ENCODE results near the gene ZNF438.

Gene ZNF438

DNA sequence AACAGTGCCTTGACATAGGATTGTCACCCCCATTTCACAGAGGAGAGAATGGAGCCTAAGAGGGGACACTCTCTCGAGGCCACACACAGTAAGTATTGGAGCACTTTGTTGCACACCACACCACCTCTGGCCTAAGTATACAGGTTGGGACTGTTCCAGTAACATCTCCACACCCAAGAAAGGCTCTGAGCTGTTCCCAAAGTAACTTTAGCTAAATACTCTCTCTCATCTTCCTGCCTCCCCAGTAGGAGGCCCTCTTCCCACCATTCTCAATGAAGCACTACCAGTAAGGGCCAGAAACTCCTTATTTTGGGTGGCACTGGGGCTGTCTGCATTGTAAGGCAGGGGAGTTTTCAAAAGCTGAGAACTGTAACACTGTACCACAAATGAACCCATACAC lies 189.5 kb downstream of the ZNF438 start:
- DNase-seq (ENCODE audit: low spot score): no peak

DNA sequence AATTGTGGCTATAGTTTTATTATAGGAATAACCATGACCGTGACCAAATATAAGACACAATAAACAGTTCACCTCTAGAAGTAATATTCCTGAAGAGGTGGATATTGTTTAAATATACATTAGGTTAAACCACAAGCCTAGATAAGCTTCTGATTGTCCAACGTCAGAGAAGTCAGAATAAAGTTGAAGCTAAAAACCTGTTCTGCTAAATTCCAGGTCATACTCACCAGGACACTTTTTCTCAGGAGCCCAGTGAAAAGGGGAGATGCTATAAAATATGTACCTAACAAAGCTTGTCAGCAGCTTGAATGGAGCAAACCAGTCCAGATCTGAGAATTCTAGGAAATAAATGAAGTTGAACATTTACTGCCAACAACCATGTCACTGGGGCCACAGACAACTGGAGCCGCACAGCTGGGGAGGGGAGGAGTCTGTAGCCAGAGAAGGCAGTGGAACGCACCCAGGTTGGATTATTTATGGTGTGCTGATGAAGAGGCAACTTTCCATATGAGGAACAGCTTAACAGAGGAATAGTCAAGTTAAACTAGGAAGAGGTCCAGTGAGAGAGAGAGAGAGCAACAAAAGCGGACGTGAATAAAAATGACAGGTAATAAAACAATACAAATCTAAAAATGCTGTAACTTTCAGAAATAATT lies 191.1 kb downstream of the ZNF438 start:
- no peak for DNase-seq (ENCODE audit: low spot score)

GRCh38 chr10:30839652-30840051 lies 192.0 kb downstream of the ZNF438 start:
- DNase-seq (ENCODE audit: low spot score): no peak

- DNase-seq (ENCODE audit: low spot score): no peak
These were observed 195.3 kb downstream of the ZNF438 start for GRCh38 chr10:30836406-30836805.

- DNase-seq (ENCODE audit: low spot score): no peak
These were observed 196.5 kb downstream of the ZNF438 start for GRCh38 chr10:30835146-30835545.

DNA sequence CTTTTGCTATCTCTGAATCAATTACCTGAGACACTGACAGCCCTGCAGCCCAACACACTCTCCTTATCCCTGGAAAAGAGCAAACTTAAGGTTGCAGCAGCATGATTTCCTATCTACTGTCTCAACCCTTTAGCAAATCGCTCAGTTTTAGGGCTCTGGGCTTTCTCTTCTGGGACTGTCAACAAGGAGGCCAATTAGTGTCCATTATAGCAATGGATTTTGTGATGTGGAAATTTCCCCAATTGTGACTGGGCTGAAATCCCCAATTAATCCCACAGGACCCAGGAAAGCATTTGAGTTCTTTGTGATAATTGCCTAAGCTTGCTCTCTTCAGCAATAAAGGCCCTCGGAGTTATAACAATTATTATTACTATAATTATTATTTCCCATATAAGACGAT lies 197.0 kb downstream of the ZNF438 start:
- no peak for DNase-seq (ENCODE audit: low spot score)

DNA sequence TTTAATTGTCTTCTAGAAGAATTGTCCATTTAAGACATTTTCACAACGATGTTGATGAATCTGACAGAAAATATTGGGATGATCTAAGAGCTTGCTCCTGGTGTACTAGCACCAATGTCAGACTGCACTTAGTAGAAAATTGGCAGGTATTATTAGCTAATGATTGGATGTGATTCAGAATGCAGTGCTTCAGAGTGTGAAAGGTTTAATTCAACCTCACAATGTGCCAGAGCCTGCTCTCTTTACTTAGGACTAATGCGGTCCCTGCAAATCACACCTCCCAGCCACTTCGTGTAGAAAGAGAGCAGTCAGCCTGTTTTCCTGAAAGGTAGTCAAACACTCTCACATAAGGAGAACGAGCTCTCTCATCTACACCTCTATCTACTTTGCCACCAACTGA lies 197.5 kb downstream of the ZNF438 start:
- no peak for DNase-seq (ENCODE audit: low spot score)

- no peak for DNase-seq (ENCODE audit: low spot score)
These were observed 198.1 kb downstream of the ZNF438 start for GRCh38 chr10:30833628-30833970.

DNA sequence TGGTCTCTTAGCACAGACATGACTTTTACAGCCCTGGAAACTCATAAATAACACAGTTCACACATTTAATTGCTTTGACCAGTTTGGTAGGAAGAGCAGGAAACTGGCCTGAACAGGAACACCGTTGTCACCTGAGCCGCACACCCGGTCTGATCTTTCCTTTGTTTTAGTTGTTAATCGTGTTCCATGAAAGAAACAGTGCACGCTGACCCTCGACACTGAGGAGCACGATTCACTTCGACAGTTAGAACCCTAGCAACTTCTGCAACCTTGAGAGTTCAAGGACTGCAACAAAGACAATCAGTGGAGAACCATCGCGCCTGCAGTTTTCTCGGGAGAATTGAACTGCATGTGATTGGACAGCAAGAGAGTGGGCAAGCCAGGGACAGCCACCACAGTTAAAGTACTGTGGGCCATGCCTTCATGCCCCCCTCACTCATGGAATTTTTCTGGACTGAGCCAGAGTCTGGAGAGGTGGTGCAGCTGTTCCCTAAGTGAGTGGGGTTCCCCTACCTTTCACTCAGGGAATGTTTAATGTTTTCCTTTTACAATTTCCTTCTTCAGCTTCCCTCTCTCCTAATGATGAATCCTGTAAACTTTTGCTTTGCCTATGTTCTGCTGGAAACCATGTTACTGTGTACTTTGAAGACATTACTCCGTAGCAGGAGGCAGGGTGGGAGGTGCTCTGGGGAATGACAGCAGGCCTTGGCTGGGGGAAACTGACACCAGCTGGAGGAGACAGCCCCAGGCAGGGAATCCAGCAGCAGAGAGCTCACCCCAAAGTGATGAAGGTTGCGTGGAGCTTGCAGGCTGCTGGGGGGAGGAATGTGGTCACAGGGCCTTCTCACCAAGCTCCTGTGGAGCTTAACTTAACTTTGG lies 198.7 kb downstream of the ZNF438 start:
- no peak for DNase-seq (ENCODE audit: low spot score)

- no peak for DNase-seq (ENCODE audit: low spot score)
These were observed 199.5 kb downstream of the ZNF438 start for GRCh38 chr10:30832001-30832748.

GRCh38 chr10:30831426-30831825 lies 200.2 kb downstream of the ZNF438 start:
- DNase-seq (ENCODE audit: low spot score): no peak

GRCh38 chr10:30830315-30831230 lies 201.1 kb downstream of the ZNF438 start:
- DNase-seq (ENCODE audit: low spot score): no peak

- DNase-seq (ENCODE audit: low spot score): no peak
These were observed 201.8 kb downstream of the ZNF438 start for GRCh38 chr10:30829901-30830300.

DNA sequence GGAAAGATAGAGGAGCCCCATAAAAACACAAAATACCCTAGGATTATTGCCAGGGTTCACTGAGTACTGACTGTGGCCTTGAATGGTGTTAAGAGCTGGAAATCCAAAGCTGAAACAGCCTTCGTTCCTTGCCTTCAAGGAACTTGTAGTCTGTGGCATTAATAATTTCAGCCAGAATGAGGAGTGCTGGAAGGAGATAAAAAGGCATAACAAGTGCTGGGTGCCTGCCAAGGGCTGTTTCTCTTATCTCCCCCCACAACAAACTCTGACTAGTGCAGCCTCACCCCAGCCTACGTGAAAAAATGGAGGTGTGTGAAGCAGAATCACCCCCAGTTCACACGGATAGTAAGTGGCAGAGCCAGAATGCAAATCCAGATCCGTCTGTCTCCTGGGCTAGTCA lies 203.0 kb downstream of the ZNF438 start:
- DNase-seq (ENCODE audit: low spot score): no peak

GRCh38 chr10:30828164-30828563 lies 203.5 kb downstream of the ZNF438 start:
- no peak for DNase-seq (ENCODE audit: low spot score)

- no peak for DNase-seq (ENCODE audit: low spot score)
These were observed 204.0 kb downstream of the ZNF438 start for GRCh38 chr10:30827531-30828120.

DNA sequence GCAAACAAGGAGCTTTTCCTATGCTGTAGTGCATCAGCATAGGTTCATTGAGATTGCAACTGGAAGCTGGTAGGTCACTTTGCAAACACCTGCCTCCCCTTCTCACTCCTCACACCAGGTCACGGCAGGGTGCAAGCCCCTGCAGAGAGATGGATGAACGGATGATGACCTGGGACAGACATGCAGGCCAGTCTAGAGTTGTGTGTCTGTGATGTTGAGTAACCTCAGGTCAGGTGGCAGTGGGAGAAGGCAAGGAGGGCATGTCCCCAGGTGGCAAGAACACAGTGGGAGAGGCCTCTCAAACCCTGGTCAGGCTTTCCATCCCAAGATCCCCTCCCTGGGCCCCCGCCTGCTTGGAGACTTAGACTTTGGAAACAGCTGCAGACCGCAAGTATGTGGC lies 205.0 kb downstream of the ZNF438 start:
- no peak for DNase-seq (ENCODE audit: low spot score)

GRCh38 chr10:30825495-30825894 lies 206.2 kb downstream of the ZNF438 start:
- no peak for DNase-seq (ENCODE audit: low spot score)

GRCh38 chr10:30825022-30825421 lies 206.6 kb downstream of the ZNF438 start:
- no peak for DNase-seq (ENCODE audit: low spot score)

- DNase-seq (ENCODE audit: low spot score): no peak
These were observed 208.0 kb downstream of the ZNF438 start for GRCh38 chr10:30823651-30824050.

- no peak for DNase-seq (ENCODE audit: low spot score)
These were observed 208.8 kb downstream of the ZNF438 start for GRCh38 chr10:30822693-30823465.

All from Ammon's horn (tissue), 1 donor.